ENCODE data around the gene OR51D1.

GRCh38 chr11:4644233-4644632 is 7.0 kb downstream of the OR51D1 start:
- TF ChIP-seq CTCF (IDR thresholded peaks at IDR 0.05) (no peak), POLR2A (IDR thresholded peaks at IDR 0.05) (no peak), POLR2AphosphoS5 (IDR thresholded peaks at IDR 0.05) (no peak)

Measured in transverse colon (tissue), 4 donors.